OCI-LY1 (cell line): ENCODE data around the gene HPCAL4.

ENCODE experiments used
- H2AFZ ChIP-seq: fragments of 200-600 bp; sonication (generic), shearing (Covaris generic); 2 replicates; pipeline ENCODE4 v1.6.0; 2014; ENCODE audit warnings: antibody characterized with exemption, mild to moderate bottlenecking, low read length
- H3F3A ChIP-seq: fragments of 200-600 bp; sonication (generic), shearing (Covaris generic); 2 replicates; pipeline ENCODE4 v1.6.0; 2014; ENCODE audit warnings: mild to moderate bottlenecking, antibody characterized with exemption, low read length, moderate library complexity; ENCODE audit not compliant: insufficient read depth
- H3K27ac ChIP-seq: fragments of 200-600 bp; sonication (generic); 2 replicates; pipeline ENCODE4 v1.5.1; 2014; ENCODE audit warnings: low read length, mixed run types, mild to moderate bottlenecking, low read depth; ENCODE audit not compliant: poor library complexity, severe bottlenecking
- H3K27me3 ChIP-seq: fragments of 200-600 bp; sonication (generic); 2 replicates; pipeline ENCODE4 v1.6.0; 2014; ENCODE audit warnings: antibody characterized with exemption, mild to moderate bottlenecking, low read length, moderate library complexity; ENCODE audit not compliant: insufficient read depth
- H3K36me3 ChIP-seq: fragments of 200-600 bp; sonication (generic); 2 replicates; pipeline ENCODE4 v1.6.1; 2014; ENCODE audit warnings: mild to moderate bottlenecking, antibody characterized with exemption, low read length, moderate library complexity, mixed read lengths; ENCODE audit not compliant: insufficient read depth
- H3K4me1 ChIP-seq: fragments of 200-600 bp; sonication (generic); 2 replicates; pipeline ENCODE4 v1.5.1; 2014; ENCODE audit warnings: mild to moderate bottlenecking, low read length, moderate library complexity; ENCODE audit not compliant: insufficient read depth, severe bottlenecking
- H3K4me2 ChIP-seq: fragments of 200-600 bp; sonication (generic), shearing (Covaris generic); 2 replicates; pipeline ENCODE4 v1.6.1; 2014; ENCODE audit warnings: low read length
- H3K4me3 ChIP-seq: fragments of 200-600 bp; sonication (generic); 2 replicates; pipeline ENCODE4 v1.5.1; 2014; ENCODE audit warnings: low read length, low read depth, mild to moderate bottlenecking, mixed read lengths; ENCODE audit not compliant: poor library complexity, severe bottlenecking
- H3K79me2 ChIP-seq: fragments of 200-600 bp; shearing (Covaris generic); 2 replicates; pipeline ENCODE4 v1.6.1; 2016; ENCODE audit warnings: mixed run types, low read length, mixed read lengths; ENCODE audit not compliant: insufficient read depth
- H3K9ac ChIP-seq: fragments of 200-600 bp; sonication (generic), shearing (Covaris generic); 2 replicates; pipeline ENCODE4 v1.6.1; 2014; ENCODE audit warnings: mild to moderate bottlenecking, low read length, mixed read lengths
- H3K9me2 ChIP-seq: fragments of 200-600 bp; sonication (generic), shearing (Covaris generic); 2 replicates; pipeline ENCODE4 v1.6.1; 2014; ENCODE audit warnings: low read depth, mild to moderate bottlenecking, low read length, mixed read lengths
- H3K9me3 ChIP-seq: fragments of 200-600 bp; shearing (Covaris generic); 2 replicates; pipeline ENCODE4 v1.6.1; 2014; ENCODE audit warnings: low read length, mixed read lengths
- H4K20me1 ChIP-seq: fragments of 200-600 bp; sonication (generic), shearing (Covaris generic); 2 replicates; pipeline ENCODE4 v1.6.0; 2016; ENCODE audit warnings: mild to moderate bottlenecking, low read length; ENCODE audit not compliant: insufficient read depth
- EZH2 ChIP-seq: fragments of 200-600 bp; sonication (generic), shearing (Covaris generic); IDR thresholded peaks from 2 replicates; pipeline ENCODE4 v1.8.0; 2017; ENCODE audit warnings: borderline replicate concordance, mixed run types, mild to moderate bottlenecking, antibody characterized with exemption, low read length, moderate library complexity, mixed read lengths
- TF ChIP-seq, protein P1 (sequence below): fragments of 200-600 bp; sonication (generic), shearing (Covaris generic); IDR thresholded peaks from 2 replicates; pipeline ENCODE4 v1.5.1; 2017; ENCODE audit warnings: mild to moderate bottlenecking, antibody characterized with exemption, low read length, moderate library complexity, mixed read lengths

Gene HPCAL4

DNA sequence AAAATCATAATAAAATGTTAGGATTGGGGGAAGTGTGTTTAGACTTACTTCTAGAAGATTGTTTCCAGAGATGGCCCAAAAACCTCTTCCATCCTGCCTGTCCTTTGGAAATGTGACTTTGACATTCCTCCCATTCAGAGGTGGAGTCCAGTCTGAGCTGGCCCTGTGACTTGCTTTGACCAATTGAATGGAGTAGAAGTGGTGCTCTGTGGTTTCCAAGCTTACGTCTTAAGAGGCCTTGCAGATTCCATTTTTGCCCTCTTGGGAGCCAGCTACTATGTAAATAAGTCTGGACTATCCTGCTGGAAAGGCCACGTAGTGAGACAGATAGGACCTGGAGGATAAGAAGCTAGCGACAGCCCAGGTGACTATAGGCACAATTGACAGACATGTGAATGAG is 18.0 kb downstream of the HPCAL4 start:
- Histone ChIP-seq H3F3A (no peaks in the 10 kb centered on the region), H3K79me2 (no peaks in the 10 kb centered on the region), H3K9me3 (no peaks in the 10 kb centered on the region), H3K9me2 (no peaks in the 10 kb centered on the region), H3K36me3 (no peaks in the 10 kb centered on the region), H3K27me3 (peaks cover 11% of the 10 kb centered on the region), H4K20me1 (no peaks in the 10 kb centered on the region), H3K4me2 (no peak overlapping the region), H3K27ac (no peak overlapping the region), H3K4me3 (no peak overlapping the region), H3K9ac (no peak overlapping the region), H2AFZ (no peak overlapping the region), H3K4me1 (no peaks in the 10 kb centered on the region)
- TF ChIP-seq EZH2, result no peak
- TF ChIP-seq, protein P1, sequence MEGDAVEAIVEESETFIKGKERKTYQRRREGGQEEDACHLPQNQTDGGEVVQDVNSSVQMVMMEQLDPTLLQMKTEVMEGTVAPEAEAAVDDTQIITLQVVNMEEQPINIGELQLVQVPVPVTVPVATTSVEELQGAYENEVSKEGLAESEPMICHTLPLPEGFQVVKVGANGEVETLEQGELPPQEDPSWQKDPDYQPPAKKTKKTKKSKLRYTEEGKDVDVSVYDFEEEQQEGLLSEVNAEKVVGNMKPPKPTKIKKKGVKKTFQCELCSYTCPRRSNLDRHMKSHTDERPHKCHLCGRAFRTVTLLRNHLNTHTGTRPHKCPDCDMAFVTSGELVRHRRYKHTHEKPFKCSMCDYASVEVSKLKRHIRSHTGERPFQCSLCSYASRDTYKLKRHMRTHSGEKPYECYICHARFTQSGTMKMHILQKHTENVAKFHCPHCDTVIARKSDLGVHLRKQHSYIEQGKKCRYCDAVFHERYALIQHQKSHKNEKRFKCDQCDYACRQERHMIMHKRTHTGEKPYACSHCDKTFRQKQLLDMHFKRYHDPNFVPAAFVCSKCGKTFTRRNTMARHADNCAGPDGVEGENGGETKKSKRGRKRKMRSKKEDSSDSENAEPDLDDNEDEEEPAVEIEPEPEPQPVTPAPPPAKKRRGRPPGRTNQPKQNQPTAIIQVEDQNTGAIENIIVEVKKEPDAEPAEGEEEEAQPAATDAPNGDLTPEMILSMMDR, result no peak

DNA sequence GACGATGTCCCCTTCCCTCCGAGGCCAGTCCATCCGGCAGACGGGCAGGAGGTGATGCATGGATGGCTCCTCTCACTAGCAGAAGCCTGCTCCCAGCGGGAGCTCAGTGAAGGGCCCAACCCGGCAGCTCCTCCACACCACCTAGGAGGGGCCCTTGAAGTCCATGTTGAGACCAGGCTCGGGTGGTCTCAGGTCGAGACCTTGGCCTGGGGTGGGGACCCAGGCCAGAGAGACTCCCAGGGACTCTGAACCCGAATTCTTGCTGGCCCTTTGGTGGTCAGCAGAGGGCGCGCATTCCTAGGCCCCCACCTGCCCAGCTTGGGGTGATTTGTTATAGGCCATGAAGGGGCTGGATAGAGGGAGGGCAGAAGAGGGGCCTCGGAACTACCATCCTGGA is 18.7 kb downstream of the HPCAL4 start:
- H3K36me3 ChIP-seq, result no peaks in the 10 kb centered on the region
- H3K4me2 ChIP-seq, result no peak overlapping the region
- no peaks in the 10 kb centered on the region for H3K9me3 ChIP-seq
- H3K9ac ChIP-seq, result no peak overlapping the region
- H3K27ac ChIP-seq, result no peak overlapping the region
- no peaks in the 10 kb centered on the region for H3K79me2 ChIP-seq
- TF ChIP-seq, protein P1, result peak; percentile 43; the same call in 1 of the 2 replicates
- no peak for TF ChIP-seq EZH2
- H3K27me3 ChIP-seq, result peaks cover 11% of the 10 kb centered on the region
- no peak overlapping the region for H2AFZ ChIP-seq
- H3K4me1 ChIP-seq, result no peaks in the 10 kb centered on the region
- no peak overlapping the region for H3K4me3 ChIP-seq
- no peaks in the 10 kb centered on the region for H4K20me1 ChIP-seq
- H3K9me2 ChIP-seq, result no peaks in the 10 kb centered on the region
- H3F3A ChIP-seq, result no peaks in the 10 kb centered on the region

DNA sequence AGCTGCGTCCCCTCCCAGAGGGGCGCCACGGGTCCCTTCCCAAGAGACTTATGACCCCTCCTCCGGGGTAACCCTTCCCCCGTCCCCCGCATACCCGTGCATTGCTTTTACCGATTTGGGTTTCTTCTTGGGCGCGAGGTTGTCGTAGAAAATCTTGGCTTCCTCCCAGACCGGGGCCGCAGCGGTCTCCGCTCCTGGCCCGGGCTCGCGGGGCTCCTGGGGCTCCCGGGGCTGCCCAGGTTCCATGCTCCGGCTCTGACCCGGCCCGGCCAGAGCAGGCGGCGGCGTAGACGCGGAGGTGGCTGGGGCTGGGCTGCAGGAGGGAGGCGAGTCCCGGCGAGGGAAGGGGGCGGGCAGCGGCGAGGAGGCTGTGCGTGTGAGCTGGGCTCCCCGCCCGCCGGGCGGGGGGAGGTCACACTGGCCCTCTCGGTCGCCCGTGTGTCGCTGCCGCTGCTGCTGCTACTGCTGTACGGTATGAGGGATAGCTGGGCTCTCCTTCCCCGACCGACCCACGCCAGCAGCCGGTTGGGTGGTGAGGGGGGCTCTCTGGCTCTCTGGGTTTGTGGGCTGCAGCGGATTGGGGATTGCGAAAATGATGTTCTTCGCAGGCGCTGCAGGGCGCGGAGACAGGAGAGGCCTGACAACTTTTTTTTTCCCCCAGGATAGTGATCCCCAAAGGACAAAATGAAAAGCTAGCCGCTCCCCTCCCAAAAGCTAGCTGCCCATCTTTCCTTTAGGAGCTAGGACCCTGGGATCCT is 19.3 kb downstream of the HPCAL4 start, which contains the start of gene NT5C1A:
TSS of gene NT5C1A (minus strand) at position 315 of the 758 bp plus-strand sequence. CDS start at position 246, 69 bp downstream.
- no peaks in the 10 kb centered on the region for H3K9me3 ChIP-seq
- H4K20me1 ChIP-seq, result no peaks in the 10 kb centered on the region
- H3K36me3 ChIP-seq, result no peaks in the 10 kb centered on the region
- peaks cover 11% of the 10 kb centered on the region for H3K27me3 ChIP-seq
- H3K4me2 ChIP-seq, result no peak within 1 kb of the TSS
- no peak within 1 kb of the TSS for H3K9ac ChIP-seq
- H2AFZ ChIP-seq, result no peak within 1 kb of the TSS
- H3K4me1 ChIP-seq, result no peaks in the 10 kb centered on the region
- H3K79me2 ChIP-seq, result no peaks in the 10 kb centered on the region
- TF ChIP-seq EZH2, result no peak
- TF ChIP-seq, protein P1, result no peak
- H3F3A ChIP-seq, result no peaks in the 10 kb centered on the region
- no peak within 1 kb of the TSS for H3K4me3 ChIP-seq
- H3K27ac ChIP-seq, result no peak within 1 kb of the TSS
- no peaks in the 10 kb centered on the region for H3K9me2 ChIP-seq
